Colonic mucosa (tissue), 4 donors: ENCODE data around the gene ARID4B. TPM values are rescaled to one million over a fixed set of nuclear protein-coding genes. Genes with fewer than 3 reads are reported as not detected.

Source experiments
- DNase-seq: peaks from one replicate; pipeline ENCODE4 v3.0.0-alpha.2; 2020
- H3K27ac ChIP-seq: fragments of 200-600 bp; one replicate; pipeline ENCODE4 v1.8.0; 2021
- H3K27me3 ChIP-seq: fragments of 200-600 bp; one replicate; pipeline ENCODE4 v1.8.0; 2021
- H3K36me3 ChIP-seq: fragments of 200-600 bp; one replicate; pipeline ENCODE4 v1.8.0; 2021
- H3K4me1 ChIP-seq: fragments of 200-600 bp; one replicate; pipeline ENCODE4 v1.8.0; 2021; ENCODE audit warnings: mild to moderate bottlenecking
- H3K4me3 ChIP-seq: fragments of 200-600 bp; one replicate; pipeline ENCODE4 v1.8.0; 2021
- H3K9ac ChIP-seq, 2 donors: one replicate each; pipeline ENCODE4 v1.7.0; 2013; ENCODE audit warnings: control low read depth in 2 of 2, low read depth in 2 of 2, low read length in 2 of 2
- H3K9me3 ChIP-seq: fragments of 200-600 bp; one replicate; pipeline ENCODE4 v1.8.0; 2021
- intact Hi-C: fragments of 100-400 bp; cut with DNase I; formaldehyde crosslinking; loops from one replicate; pipeline ENCODE4 v1.14.1; 2022
- total RNA-seq, 2 donors: library from RNA; stranded (reverse); fragmentation: NEBNext Ultra II Directional in 1 of 2; extraction: Animal tissue kit (Norgen Biotek cat#: 25700) in 1 of 2; gene quantifications; one replicate each; pipeline ENCODE4 v1.2.1, GENCODE V29; 2021
- TF ChIP-seq, protein P1 (sequence below): fragments of 200-600 bp; IDR thresholded peaks from one replicate; pipeline ENCODE4 v1.8.0; 2022; ENCODE audit warnings: antibody characterized with exemption, mild to moderate bottlenecking
- donor health status: healthy.
- donor health status: DM: no; HTN: no; CAD: no.
- donor health status: DM: no; HTN: no; CAD: no.

ARID4B gene
- total RNA-seq, 2 donors from 2014 or later, result 27.0 to 31.0 TPM

DNA sequence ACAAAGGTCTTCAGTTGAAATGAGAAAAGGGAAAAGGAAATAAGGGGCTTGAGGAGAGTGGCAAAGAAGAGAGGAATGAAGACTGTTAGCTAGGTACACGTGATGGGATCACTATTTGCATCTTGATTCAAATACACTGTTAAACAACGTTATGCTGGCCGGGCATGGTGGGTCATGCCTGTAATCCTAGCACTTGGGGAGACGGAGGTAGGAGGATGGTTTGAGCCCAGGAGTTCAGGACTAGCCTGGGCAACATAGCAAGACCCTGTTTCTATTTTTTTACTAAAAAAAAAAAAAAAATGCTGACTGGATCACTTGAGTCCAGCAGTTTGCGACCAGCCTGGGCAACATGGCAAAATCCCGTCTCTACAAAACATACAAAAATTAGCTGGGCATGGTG is 169.3 kb downstream of the ARID4B start:
- Histone ChIP-seq H3K27ac (no peak overlapping the region), H3K9me3 (no peaks in the 10 kb centered on the region), H3K36me3 (no peaks in the 10 kb centered on the region), H3K4me3 (no peak overlapping the region), H3K9ac (no peak overlapping the region), H3K27me3 (no peaks in the 10 kb centered on the region), H3K4me1 (peaks cover 8% of the 10 kb centered on the region)
- TF ChIP-seq, protein P1, sequence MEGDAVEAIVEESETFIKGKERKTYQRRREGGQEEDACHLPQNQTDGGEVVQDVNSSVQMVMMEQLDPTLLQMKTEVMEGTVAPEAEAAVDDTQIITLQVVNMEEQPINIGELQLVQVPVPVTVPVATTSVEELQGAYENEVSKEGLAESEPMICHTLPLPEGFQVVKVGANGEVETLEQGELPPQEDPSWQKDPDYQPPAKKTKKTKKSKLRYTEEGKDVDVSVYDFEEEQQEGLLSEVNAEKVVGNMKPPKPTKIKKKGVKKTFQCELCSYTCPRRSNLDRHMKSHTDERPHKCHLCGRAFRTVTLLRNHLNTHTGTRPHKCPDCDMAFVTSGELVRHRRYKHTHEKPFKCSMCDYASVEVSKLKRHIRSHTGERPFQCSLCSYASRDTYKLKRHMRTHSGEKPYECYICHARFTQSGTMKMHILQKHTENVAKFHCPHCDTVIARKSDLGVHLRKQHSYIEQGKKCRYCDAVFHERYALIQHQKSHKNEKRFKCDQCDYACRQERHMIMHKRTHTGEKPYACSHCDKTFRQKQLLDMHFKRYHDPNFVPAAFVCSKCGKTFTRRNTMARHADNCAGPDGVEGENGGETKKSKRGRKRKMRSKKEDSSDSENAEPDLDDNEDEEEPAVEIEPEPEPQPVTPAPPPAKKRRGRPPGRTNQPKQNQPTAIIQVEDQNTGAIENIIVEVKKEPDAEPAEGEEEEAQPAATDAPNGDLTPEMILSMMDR, result no peak
- DNase-seq, result no peak
- intact Hi-C loops, result no loop called here

DNA sequence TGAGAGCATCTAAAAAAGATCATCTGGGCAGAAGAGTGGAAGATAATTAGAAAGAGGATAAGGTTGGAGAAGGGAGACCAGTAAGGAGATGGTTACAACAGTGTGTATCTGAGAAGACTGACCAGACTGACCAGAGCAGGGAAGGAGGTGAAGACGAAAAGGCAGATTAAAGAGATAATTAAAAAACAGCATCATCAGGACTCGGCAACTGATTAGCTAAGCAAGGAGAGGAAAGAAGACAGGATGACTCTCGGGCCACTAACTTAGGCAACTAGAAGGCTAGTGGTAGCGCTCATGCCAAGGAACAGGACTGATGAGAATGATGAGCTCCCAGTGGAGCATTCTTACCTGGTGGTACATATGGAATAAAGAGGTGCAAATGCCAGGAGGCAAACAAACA is 170.8 kb downstream of the ARID4B start:
- peaks cover 8% of the 10 kb centered on the region for H3K4me1 ChIP-seq
- peak overlapping the region; percentile 19 for H3K27ac ChIP-seq

DNA sequence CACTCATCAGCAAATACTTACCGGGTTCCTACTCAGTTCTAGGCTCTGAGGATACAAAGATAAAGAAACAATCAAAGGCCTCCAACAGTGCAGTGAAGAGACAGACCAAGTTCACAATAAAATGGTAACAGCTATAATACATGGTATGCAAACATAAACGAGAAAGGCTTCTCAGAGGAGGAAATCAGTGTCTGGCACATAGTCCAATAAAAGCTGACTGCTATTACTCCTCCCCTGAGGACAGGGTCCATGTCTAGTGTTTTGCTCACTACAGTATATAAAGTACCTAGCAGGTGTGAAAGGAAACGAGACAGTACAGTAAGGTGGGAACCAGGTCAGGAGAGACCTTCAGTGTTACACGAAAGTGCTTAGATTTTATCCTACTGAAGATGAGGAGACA is 171.2 kb downstream of the ARID4B start:
- no peaks in the 10 kb centered on the region for H3K9me3 ChIP-seq
- H3K9ac ChIP-seq, result no peak overlapping the region
- H3K27ac ChIP-seq, result peak overlapping the region; percentile 19
- peaks cover 7% of the 10 kb centered on the region for H3K36me3 ChIP-seq
- peaks cover 8% of the 10 kb centered on the region for H3K4me1 ChIP-seq
- TF ChIP-seq, protein P1, result no peak
- intact Hi-C loops, result no loop called here
- peak; percentile 40 for DNase-seq
- no peak overlapping the region for H3K4me3 ChIP-seq
- no peaks in the 10 kb centered on the region for H3K27me3 ChIP-seq

More for the DNA sequence above, 170.8 kb downstream of the ARID4B start:
- H3K4me3 ChIP-seq, result no peak overlapping the region
- TF ChIP-seq, protein P1, result no peak
- no peaks in the 10 kb centered on the region for H3K9me3 ChIP-seq
- no peaks in the 10 kb centered on the region for H3K27me3 ChIP-seq
- H3K9ac ChIP-seq, result no peak overlapping the region
- H3K36me3 ChIP-seq, result peaks cover 7% of the 10 kb centered on the region
- intact Hi-C loops, result no loop called here
- DNase-seq, result no peak

DNA sequence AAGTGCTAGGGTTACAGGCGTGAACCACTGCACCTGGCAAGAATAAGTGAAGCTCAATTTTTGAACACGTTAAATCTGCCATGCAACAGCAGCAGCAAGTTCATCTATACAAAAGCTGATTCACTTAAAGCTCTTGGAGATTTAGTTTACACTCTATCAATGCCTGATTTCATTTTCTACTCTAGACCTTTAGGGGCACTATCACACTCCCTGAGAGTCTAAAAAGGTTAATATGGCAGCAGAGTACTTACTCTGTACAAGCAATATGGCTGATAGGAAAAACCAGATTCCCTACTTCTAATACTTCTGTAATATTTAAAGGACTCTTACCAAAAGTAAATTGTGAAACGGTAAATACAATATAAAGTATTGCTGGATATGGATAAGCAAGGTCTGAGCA is 171.7 kb downstream of the ARID4B start:
- H3K27ac ChIP-seq, result peak overlapping the region; percentile 19
- intact Hi-C loops, result no loop called here
- TF ChIP-seq, protein P1, result no peak

DNA sequence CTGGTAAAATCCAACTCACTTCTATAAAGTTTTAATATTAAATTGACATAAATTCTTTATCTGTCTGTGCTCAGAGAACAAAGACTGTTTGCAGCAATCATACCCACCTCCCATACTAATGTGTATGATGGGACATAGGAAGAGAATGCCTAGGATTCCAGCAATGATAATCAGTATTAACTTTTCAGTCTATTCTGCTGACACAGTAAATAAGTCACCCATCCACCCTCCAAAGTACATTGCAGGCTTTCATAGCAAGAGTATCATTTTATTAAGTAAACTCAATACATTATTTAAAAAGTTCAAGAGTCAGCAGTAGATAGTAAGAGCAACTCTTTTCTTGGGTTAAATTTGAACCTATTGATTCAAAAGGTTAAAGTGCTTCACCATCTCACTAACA is 175.7 kb downstream of the ARID4B start:
- Histone ChIP-seq H3K9ac (no peak overlapping the region), H3K27ac (no peak overlapping the region), H3K27me3 (no peaks in the 10 kb centered on the region), H3K9me3 (no peaks in the 10 kb centered on the region), H3K36me3 (peaks cover 7% of the 10 kb centered on the region), H3K4me1 (peaks cover 4% of the 10 kb centered on the region), H3K4me3 (no peak overlapping the region)
- intact Hi-C loops, result no loop called here
- TF ChIP-seq, protein P1, result no peak
- DNase-seq, result no peak

More for the DNA sequence above, 171.7 kb downstream of the ARID4B start:
- H3K27me3 ChIP-seq, result no peaks in the 10 kb centered on the region
- H3K9ac ChIP-seq, result no peak overlapping the region
- DNase-seq, result no peak
- peaks cover 7% of the 10 kb centered on the region for H3K36me3 ChIP-seq
- peaks cover 8% of the 10 kb centered on the region for H3K4me1 ChIP-seq
- H3K9me3 ChIP-seq, result no peaks in the 10 kb centered on the region
- H3K4me3 ChIP-seq, result no peak overlapping the region
